T-helper 1 cell treated with Interleukin-12 subunit alpha and Interleukin-12 subunit beta and Interleukin-4 antibody, amounts not matched to agents 30 μg/mL and 1 μg/mL, for 36 hours (primary cell): ENCODE results near the gene DHDH.

Experiments
- H3K27ac Mint-ChIP-seq: one replicate; pipeline ENCODE4 v1.8.0; 2021; ENCODE audit warnings: mild to moderate bottlenecking, mixed read lengths
- H3K27me3 Mint-ChIP-seq: one replicate; pipeline ENCODE4 v1.8.0; 2021; ENCODE audit warnings: low read depth, mixed read lengths
- H3K36me3 Mint-ChIP-seq: one replicate; pipeline ENCODE4 v1.8.0; 2021; ENCODE audit warnings: low read depth, mixed read lengths
- H3K4me1 Mint-ChIP-seq: one replicate; pipeline ENCODE4 v1.8.0; 2021; ENCODE audit warnings: low read depth, mixed read lengths
- H3K4me3 Mint-ChIP-seq: one replicate; pipeline ENCODE4 v1.8.0; 2021; ENCODE audit warnings: mild to moderate bottlenecking, moderate library complexity, mixed read lengths
- H3K9me3 Mint-ChIP-seq: one replicate; pipeline ENCODE4 v1.8.0; 2021; ENCODE audit warnings: mixed read lengths

Gene DHDH

GRCh38 chr19:48985711-48986110 lies 52.2 kb downstream of the DHDH start:
- Mint-ChIP-seq H3K27me3 (no peaks in the 10 kb centered on the region), H3K4me1 (peaks cover 12% of the 10 kb centered on the region), H3K36me3 (peaks cover 29% of the 10 kb centered on the region), H3K27ac (no peak overlapping the region), H3K9me3 (no peaks in the 10 kb centered on the region), H3K4me3 (no peak overlapping the region)

- peaks cover 31% of the 10 kb centered on the region for H3K36me3 Mint-ChIP-seq
- H3K27me3 Mint-ChIP-seq = no peaks in the 10 kb centered on the region
- no peak overlapping the region for H3K4me3 Mint-ChIP-seq
Measured at GRCh38 chr19:48986211-48986610, 52.7 kb downstream of the DHDH start.

GRCh38 chr19:48987323-48987722 lies 53.8 kb downstream of the DHDH start:
- Mint-ChIP-seq H3K27me3 (no peaks in the 10 kb centered on the region), H3K9me3 (no peaks in the 10 kb centered on the region), H3K36me3 (peaks cover 27% of the 10 kb centered on the region), H3K4me1 (peaks cover 18% of the 10 kb centered on the region), H3K27ac (no peak overlapping the region), H3K4me3 (no peak overlapping the region)

More at GRCh38 chr19:48986211-48986610, 52.7 kb downstream of the DHDH start:
- H3K27ac Mint-ChIP-seq = no peak overlapping the region
- H3K4me1 Mint-ChIP-seq = peaks cover 13% of the 10 kb centered on the region
- no peaks in the 10 kb centered on the region for H3K9me3 Mint-ChIP-seq

- no peak overlapping the region for H3K4me3 Mint-ChIP-seq
Measured at GRCh38 chr19:48988286-48988685, 54.8 kb downstream of the DHDH start.

GRCh38 chr19:48988860-48989259 lies 55.4 kb downstream of the DHDH start:
- Mint-ChIP-seq H3K9me3 (no peaks in the 10 kb centered on the region), H3K4me1 (peaks cover 22% of the 10 kb centered on the region), H3K4me3 (no peak overlapping the region), H3K36me3 (peaks cover 21% of the 10 kb centered on the region), H3K27me3 (no peaks in the 10 kb centered on the region), H3K27ac (no peak overlapping the region)

More at GRCh38 chr19:48988286-48988685, 54.8 kb downstream of the DHDH start:
- no peaks in the 10 kb centered on the region for H3K27me3 Mint-ChIP-seq
- H3K4me1 Mint-ChIP-seq = peaks cover 20% of the 10 kb centered on the region
- peaks cover 21% of the 10 kb centered on the region for H3K36me3 Mint-ChIP-seq
- H3K9me3 Mint-ChIP-seq = no peaks in the 10 kb centered on the region
- H3K27ac Mint-ChIP-seq = peak overlapping the region; percentile 10

- no peaks in the 10 kb centered on the region for H3K9me3 Mint-ChIP-seq
- H3K27me3 Mint-ChIP-seq = no peaks in the 10 kb centered on the region
- no peak overlapping the region for H3K4me3 Mint-ChIP-seq
- peak overlapping the region; percentile 2 for H3K27ac Mint-ChIP-seq
- peaks cover 22% of the 10 kb centered on the region for H3K36me3 Mint-ChIP-seq
- H3K4me1 Mint-ChIP-seq = peaks cover 27% of the 10 kb centered on the region
Measured at GRCh38 chr19:48989701-48990291, 56.3 kb downstream of the DHDH start.

- H3K27ac Mint-ChIP-seq = peak overlapping the region; percentile 2
- no peaks in the 10 kb centered on the region for H3K27me3 Mint-ChIP-seq
- H3K9me3 Mint-ChIP-seq = no peaks in the 10 kb centered on the region
- peaks cover 19% of the 10 kb centered on the region for H3K36me3 Mint-ChIP-seq
- no peak overlapping the region for H3K4me3 Mint-ChIP-seq
- peaks cover 33% of the 10 kb centered on the region for H3K4me1 Mint-ChIP-seq
Measured at GRCh38 chr19:48990400-48990799, 56.9 kb downstream of the DHDH start.

- peak overlapping the region; percentile 45 for H3K4me3 Mint-ChIP-seq
- H3K27ac Mint-ChIP-seq = peak overlapping the region; percentile 13
- H3K27me3 Mint-ChIP-seq = no peaks in the 10 kb centered on the region
- H3K9me3 Mint-ChIP-seq = no peaks in the 10 kb centered on the region
- peaks cover 33% of the 10 kb centered on the region for H3K4me1 Mint-ChIP-seq
- peaks cover 19% of the 10 kb centered on the region for H3K36me3 Mint-ChIP-seq
Measured at GRCh38 chr19:48991011-48991609, 57.6 kb downstream of the DHDH start.

- H3K27ac Mint-ChIP-seq = peak overlapping the region; percentile 99
- H3K36me3 Mint-ChIP-seq = peaks cover 19% of the 10 kb centered on the region
- H3K4me3 Mint-ChIP-seq = peak overlapping the region; percentile 94
- H3K27me3 Mint-ChIP-seq = no peaks in the 10 kb centered on the region
- peaks cover 34% of the 10 kb centered on the region for H3K4me1 Mint-ChIP-seq
- no peaks in the 10 kb centered on the region for H3K9me3 Mint-ChIP-seq
Measured at GRCh38 chr19:48991873-48992580, 58.5 kb downstream of the DHDH start.

- peaks cover 32% of the 10 kb centered on the region for H3K4me1 Mint-ChIP-seq
- no peaks in the 10 kb centered on the region for H3K27me3 Mint-ChIP-seq
- H3K9me3 Mint-ChIP-seq = no peaks in the 10 kb centered on the region
- H3K27ac Mint-ChIP-seq = peak overlapping the region; percentile 99
- peaks cover 17% of the 10 kb centered on the region for H3K36me3 Mint-ChIP-seq
- peak overlapping the region; percentile 94 for H3K4me3 Mint-ChIP-seq
Measured at GRCh38 chr19:48992581-48993174, 59.2 kb downstream of the DHDH start.

GRCh38 chr19:48993175-48994034 lies 59.9 kb downstream of the DHDH start, which contains the start of the genes GYS1 and RUVBL2:
TSS of gene GYS1 (minus strand) at chr19:48993309. CDS start at chr19:48993112, 197 bp downstream.
TSS of gene RUVBL2 (plus strand) at chr19:48993887. CDS start at chr19:48993912, 25 bp downstream.
- Mint-ChIP-seq H3K4me3 (peak within 1 kb of the TSS; percentile 94), H3K27me3 (no peaks in the 10 kb centered on the region), H3K9me3 (no peaks in the 10 kb centered on the region), H3K27ac (peak within 1 kb of the TSS; percentile 99), H3K4me1 (peaks cover 34% of the 10 kb centered on the region), H3K36me3 (peaks cover 18% of the 10 kb centered on the region)

- peaks cover 32% of the 10 kb centered on the region for H3K4me1 Mint-ChIP-seq
- H3K9me3 Mint-ChIP-seq = no peaks in the 10 kb centered on the region
- H3K27ac Mint-ChIP-seq = peak overlapping the region; percentile 99
- H3K36me3 Mint-ChIP-seq = peaks cover 13% of the 10 kb centered on the region
- peak overlapping the region; percentile 94 for H3K4me3 Mint-ChIP-seq
- H3K27me3 Mint-ChIP-seq = no peaks in the 10 kb centered on the region
Measured at GRCh38 chr19:48994035-48994386, 60.5 kb downstream of the DHDH start.
